BLaER1 (cell line): ENCODE measurements around the gene ASCL5.
"Not testable (repeated sequence)": the region's sequence is repeated elsewhere in the genome, so short reads cannot be mapped to it uniquely, and the experiment has no call there.

Experiments
- H3K27ac ChIP-seq: shearing (Covaris generic); formaldehyde crosslinking; 2 replicates; pipeline ENCODE4 v1.8.1; 2022
- H3K27me3 ChIP-seq: shearing (Covaris generic); formaldehyde crosslinking; 2 replicates; pipeline ENCODE4 v1.8.1; 2022
- H3K36me3 ChIP-seq: shearing (Covaris generic); formaldehyde crosslinking; 2 replicates; pipeline ENCODE4 v1.8.1; 2022
- H3K4me1 ChIP-seq: shearing (Covaris generic); formaldehyde crosslinking; 2 replicates; pipeline ENCODE4 v1.8.1; 2022
- H3K4me2 ChIP-seq: shearing (Covaris generic); formaldehyde crosslinking; 2 replicates; pipeline ENCODE4 v1.8.1; 2022
- H3K4me3 ChIP-seq: shearing (Covaris generic); formaldehyde crosslinking; 2 replicates; pipeline ENCODE4 v1.8.1; 2022
- H3K9ac ChIP-seq: shearing (Covaris generic); formaldehyde crosslinking; 2 replicates; pipeline ENCODE4 v1.8.1; 2022
- H3K9me3 ChIP-seq: shearing (Covaris generic); formaldehyde crosslinking; 2 replicates; pipeline ENCODE4 v1.8.1; 2022
- H4K20me1 ChIP-seq: shearing (Covaris generic); formaldehyde crosslinking; 2 replicates; pipeline ENCODE4 v1.8.1; 2022
- Cebpa-rat ChIP-seq: shearing (Covaris generic); IDR thresholded peaks from 2 replicates; pipeline ENCODE4 v1.8.1; 2022

The ASCL5 gene

GRCh38 chr1:201169203-201169602, 42.2 kb upstream of the ASCL5 start:
- Histone ChIP-seq H3K4me1 (peaks cover 8% of the 10 kb centered on the region), H3K36me3 (no peaks in the 10 kb centered on the region), H3K4me2 (no peak overlapping the region), H3K4me3 (no peak overlapping the region), H3K9ac (no peak overlapping the region), H3K9me3 (peaks cover 6% of the 10 kb centered on the region; the same call in 1 of the 2 replicates), H4K20me1 (no peaks in the 10 kb centered on the region), H3K27ac (no peak overlapping the region), H3K27me3 (peaks cover 43% of the 10 kb centered on the region)
- no peak for TF ChIP-seq Cebpa-rat

- Histone ChIP-seq H3K27me3 (peaks cover 35% of the 10 kb centered on the region), H4K20me1 (no peaks in the 10 kb centered on the region), H3K4me3 (no peak overlapping the region), H3K36me3 (no peaks in the 10 kb centered on the region), H3K4me1 (peaks cover 8% of the 10 kb centered on the region), H3K9ac (no peak overlapping the region), H3K9me3 (no peaks in the 10 kb centered on the region), H3K4me2 (no peak overlapping the region), H3K27ac (no peak overlapping the region)
- TF ChIP-seq Cebpa-rat, result no peak
Observed at GRCh38 chr1:201167041-201167991, 40.3 kb upstream of the ASCL5 start.

- H3K27me3 ChIP-seq, result peaks cover 9% of the 10 kb centered on the region
- H3K4me2 ChIP-seq, result no peak overlapping the region
- no peaks in the 10 kb centered on the region for H4K20me1 ChIP-seq
- H3K4me3 ChIP-seq, result no peak overlapping the region
- no peak overlapping the region for H3K27ac ChIP-seq
- no peaks in the 10 kb centered on the region for H3K9me3 ChIP-seq
- H3K9ac ChIP-seq, result no peak overlapping the region
- TF ChIP-seq Cebpa-rat, result no peak
- no peaks in the 10 kb centered on the region for H3K36me3 ChIP-seq
- no peaks in the 10 kb centered on the region for H3K4me1 ChIP-seq
Observed at GRCh38 chr1:201164645-201165044, 37.7 kb upstream of the ASCL5 start.

GRCh38 chr1:201163707-201164106, 36.7 kb upstream of the ASCL5 start:
- TF ChIP-seq Cebpa-rat, result no peak
- H3K4me3 ChIP-seq, result no peak overlapping the region
- no peaks in the 10 kb centered on the region for H3K9me3 ChIP-seq
- H3K4me1 ChIP-seq, result no peaks in the 10 kb centered on the region
- no peak overlapping the region for H3K4me2 ChIP-seq
- H3K9ac ChIP-seq, result no peak overlapping the region
- H3K27ac ChIP-seq, result no peak overlapping the region
- H3K27me3 ChIP-seq, result no peaks in the 10 kb centered on the region
- H3K36me3 ChIP-seq, result no peaks in the 10 kb centered on the region
- no peaks in the 10 kb centered on the region for H4K20me1 ChIP-seq

GRCh38 chr1:201163036-201163435, 36.1 kb upstream of the ASCL5 start:
- H3K4me1 ChIP-seq, H3K27ac ChIP-seq, H3K4me2 ChIP-seq: not testable (repeated sequence)

GRCh38 chr1:201157949-201158348, 31.0 kb upstream of the ASCL5 start:
- Histone ChIP-seq H3K4me3 (no peak overlapping the region), H3K9ac (no peak overlapping the region), H3K4me1 (peaks cover 14% of the 10 kb centered on the region), H3K27ac (no peak overlapping the region), H4K20me1 (0 out of 2 replicates have a peak, but pooled peaks cover 7% of the 10 kb centered on the region), H3K9me3 (peaks cover 10% of the 10 kb centered on the region; the same call in 1 of the 2 replicates), H3K36me3 (no peaks in the 10 kb centered on the region), H3K27me3 (no peaks in the 10 kb centered on the region), H3K4me2 (no peak overlapping the region)
- no peak for TF ChIP-seq Cebpa-rat

More at GRCh38 chr1:201163036-201163435, 36.1 kb upstream of the ASCL5 start:
- not testable (repeated sequence) for H3K4me3 ChIP-seq, H4K20me1 ChIP-seq, H3K9me3 ChIP-seq, H3K9ac ChIP-seq, H3K36me3 ChIP-seq, H3K27me3 ChIP-seq

- no peak overlapping the region for H3K27ac ChIP-seq
- no peak for TF ChIP-seq Cebpa-rat
Observed at GRCh38 chr1:201156819-201157218, 29.8 kb upstream of the ASCL5 start.

GRCh38 chr1:201156346-201156745, 29.4 kb upstream of the ASCL5 start:
- no peak overlapping the region for H3K9ac ChIP-seq

More at GRCh38 chr1:201156819-201157218, 29.8 kb upstream of the ASCL5 start:
- Histone ChIP-seq H3K9ac (no peak overlapping the region), H3K27me3 (no peaks in the 10 kb centered on the region), H3K9me3 (peaks cover 10% of the 10 kb centered on the region; the same call in 1 of the 2 replicates), H3K4me2 (no peak overlapping the region), H4K20me1 (0 out of 2 replicates have a peak, but pooled peaks cover 7% of the 10 kb centered on the region), H3K4me3 (no peak overlapping the region), H3K36me3 (peaks cover 7% of the 10 kb centered on the region), H3K4me1 (peaks cover 21% of the 10 kb centered on the region)

GRCh38 chr1:201155354-201155753, 28.4 kb upstream of the ASCL5 start:
- Histone ChIP-seq H3K9me3 (peaks cover 10% of the 10 kb centered on the region; the same call in 1 of the 2 replicates), H3K27me3 (no peaks in the 10 kb centered on the region), H4K20me1 (0 out of 2 replicates have a peak, but pooled peaks cover 7% of the 10 kb centered on the region), H3K4me3 (no peak overlapping the region), H3K36me3 (peaks cover 22% of the 10 kb centered on the region), H3K27ac (no peak overlapping the region), H3K4me1 (peaks cover 21% of the 10 kb centered on the region), H3K4me2 (no peak overlapping the region), H3K9ac (no peak overlapping the region)
- no peak for TF ChIP-seq Cebpa-rat

More at GRCh38 chr1:201156346-201156745, 29.4 kb upstream of the ASCL5 start:
- 0 out of 2 replicates have a peak, but pooled peaks cover 7% of the 10 kb centered on the region for H4K20me1 ChIP-seq
- H3K4me2 ChIP-seq, result no peak overlapping the region
- peaks cover 21% of the 10 kb centered on the region for H3K4me1 ChIP-seq
- H3K36me3 ChIP-seq, result peaks cover 12% of the 10 kb centered on the region
- H3K27ac ChIP-seq, result no peak overlapping the region
- TF ChIP-seq Cebpa-rat, result no peak
- no peak overlapping the region for H3K4me3 ChIP-seq
- no peaks in the 10 kb centered on the region for H3K27me3 ChIP-seq
- H3K9me3 ChIP-seq, result peaks cover 10% of the 10 kb centered on the region; the same call in 1 of the 2 replicates
